Sigmoid colon (tissue), 4 donors: ENCODE measurements around the gene MYO9A.

ENCODE experiments used
- CTCF ChIP-seq, 4 experiments: fragments of 450-650 bp in 3 of 4; fragments of 200-600 bp in 1 of 4; IDR thresholded peaks; one replicate each; pipeline ENCODE4 v1.5.1; 2016 to 2019; ENCODE audit warnings: antibody characterized with exemption in 4 of 4, mild to moderate bottlenecking in 3 of 4, moderate library complexity in 2 of 4
- EP300 ChIP-seq, 4 donors: sonication (generic); formaldehyde crosslinking; IDR thresholded peaks; one replicate each; pipeline ENCODE4 v1.6.1; 2017; ENCODE audit warnings: antibody characterized with exemption in 4 of 4
- POLR2A ChIP-seq, 2 donors: fragments of 450-650 bp; IDR thresholded peaks; one replicate each; pipeline ENCODE4 v1.6.1; 2016; ENCODE audit warnings: antibody characterized with exemption in 2 of 2, mild to moderate bottlenecking in 2 of 2, moderate library complexity in 2 of 2
- POLR2AphosphoS5 ChIP-seq, 4 donors: sonication (generic); formaldehyde crosslinking; IDR thresholded peaks; one replicate each; pipeline ENCODE4 v1.6.1; 2017; ENCODE audit warnings: antibody characterized with exemption in 4 of 4

GRCh38 chr15:72063186-72063585 lies 54.8 kb downstream of the MYO9A start:
- TF ChIP-seq POLR2AphosphoS5 (IDR thresholded peaks at IDR 0.05) (no peak), EP300 (IDR thresholded peaks at IDR 0.05) (no peak), CTCF (IDR thresholded peaks at IDR 0.05) (no peak), POLR2A (IDR thresholded peaks at IDR 0.05) (no peak)
